GM18507 (cell line): ENCODE results near the gene HLCS.
A peak's percentile ranks its signal among the peaks of the same experiment; 100 is the strongest.
"Not testable (repeated sequence)": the region's sequence is repeated elsewhere in the genome, so short reads cannot be mapped to it uniquely, and the experiment has no call there.

Experiments used
- DNase-seq: peaks from one replicate; pipeline ENCODE4 v3.0.0; 2011; ENCODE audit warnings: low read depth; ENCODE audit not compliant: insufficient read length; ENCODE audit errors: extremely low spot score
- FAIRE-seq: peaks from 2 replicates; lab custom pipeline; 2011; peaks lifted over from hg19 to GRCh38; lab: Jason Lieb, UNC

HLCS gene

GRCh38 chr21:36962098-36962780 lies 4.2 kb downstream of the HLCS start:
- DNase-seq (no peak), FAIRE-seq (no peak)

GRCh38 chr21:36960676-36961284 lies 5.7 kb downstream of the HLCS start:
- DNase-seq (no peak), FAIRE-seq (no peak)

- FAIRE-seq: no peak
- DNase-seq: no peak
Measured at GRCh38 chr21:36959020-36959835, 7.2 kb downstream of the HLCS start.

- no peak for FAIRE-seq
- no peak for DNase-seq
Measured at GRCh38 chr21:36955783-36956182, 10.7 kb downstream of the HLCS start.

GRCh38 chr21:36952331-36952730 lies 14.1 kb downstream of the HLCS start:
- DNase-seq, FAIRE-seq: not testable (repeated sequence)

GRCh38 chr21:36949171-36950141 lies 17.0 kb downstream of the HLCS start:
- FAIRE-seq (no peak), DNase-seq (no peak)

- FAIRE-seq (no peak), DNase-seq (no peak)
Measured at GRCh38 chr21:36948686-36949085, 17.8 kb downstream of the HLCS start.

- DNase-seq (no peak), FAIRE-seq (no peak)
Measured at GRCh38 chr21:36946949-36947356, 19.5 kb downstream of the HLCS start.

- FAIRE-seq: no peak
- no peak for DNase-seq
Measured at GRCh38 chr21:36945496-36946138, 20.9 kb downstream of the HLCS start.

GRCh38 chr21:36936361-36937135 lies 29.9 kb downstream of the HLCS start:
- FAIRE-seq: no peak

GRCh38 chr21:36934864-36935420 lies 31.5 kb downstream of the HLCS start:
- FAIRE-seq: no peak
- no peak for DNase-seq

More at GRCh38 chr21:36936361-36937135, 29.9 kb downstream of the HLCS start:
- no peak for DNase-seq

GRCh38 chr21:36932161-36932816 lies 34.2 kb downstream of the HLCS start:
- no peak for DNase-seq
- FAIRE-seq: no peak

- DNase-seq (no peak), FAIRE-seq (no peak)
Measured at GRCh38 chr21:36929622-36930021, 36.8 kb downstream of the HLCS start.

GRCh38 chr21:36928960-36929359 lies 37.5 kb downstream of the HLCS start:
- DNase-seq: no peak
- FAIRE-seq: no peak

- DNase-seq (peak; percentile 48), FAIRE-seq (peak; percentile 84)
Measured at GRCh38 chr21:36927719-36928117, 38.8 kb downstream of the HLCS start.

- no peak for FAIRE-seq
- no peak for DNase-seq
Measured at GRCh38 chr21:36926989-36927718, 39.3 kb downstream of the HLCS start.

- DNase-seq (no peak), FAIRE-seq (no peak)
Measured at GRCh38 chr21:36923270-36923669, 43.2 kb downstream of the HLCS start.
